ENCODE measurements around the gene LARP4B. TPM values are rescaled to one million over a fixed set of nuclear protein-coding genes. Genes with fewer than 3 reads are reported as not detected.

LARP4B gene
- total and polyA plus RNA-seq, 4 donors = 5.5 to 20.4 (median 12.1) TPM

GRCh38 chr10:777913-778479 is 153.5 kb downstream of the LARP4B start:
- Histone ChIP-seq H3K36me3 (ENCODE audit: control insufficient read depth in 4 of 4, insufficient read depth in 3 of 4, low read depth in 1 of 4, low read length in 3 of 4) (no peaks in the 10 kb centered on the region), H3K4me1 (ENCODE audit: control insufficient read depth in 4 of 4, insufficient read depth in 4 of 4, low read length in 3 of 4) (no peaks in the 10 kb centered on the region), H3K4me3 (ENCODE audit: low read depth in 1 of 3, low read length in 3 of 3) (no peak overlapping the region), H3K9ac (ENCODE audit: low read depth in 1 of 2, low read length in 2 of 2) (no peak overlapping the region), H3K27me3 (ENCODE audit: control insufficient read depth in 4 of 4, insufficient read depth in 4 of 4, low read length in 3 of 4) (no peaks in the 10 kb centered on the region), H3K27ac (ENCODE audit: low read depth in 1 of 2, low read length in 2 of 2) (no peak overlapping the region), H3K9me3 (ENCODE audit: control insufficient read depth in 4 of 4, low read length in 3 of 4) (no peaks in the 10 kb centered on the region)
- no peak for DNase-seq (ENCODE audit: low spot score)
- TF ChIP-seq FOXA1 (IDR thresholded peaks at IDR 0.05) = no peak
- TF ChIP-seq HNF4A (conservative IDR thresholded peaks at IDR 0.05) = no peak
- TF ChIP-seq MAX (IDR thresholded peaks at IDR 0.05) = no peak
- no peak for TF ChIP-seq EGR1 (IDR thresholded peaks at IDR 0.05; ENCODE audit: low read depth in 2 of 2)
- TF ChIP-seq NR2F2 (IDR thresholded peaks at IDR 0.05) = no peak
- no peak for TF ChIP-seq REST (IDR thresholded peaks at IDR 0.05)
- TF ChIP-seq ZBTB33 (IDR thresholded peaks at IDR 0.05) = no peak
- no peak for TF ChIP-seq YY1 (IDR thresholded peaks at IDR 0.05)
- no peak for TF ChIP-seq JUND (IDR thresholded peaks at IDR 0.05)
- TF ChIP-seq, protein P1, sequence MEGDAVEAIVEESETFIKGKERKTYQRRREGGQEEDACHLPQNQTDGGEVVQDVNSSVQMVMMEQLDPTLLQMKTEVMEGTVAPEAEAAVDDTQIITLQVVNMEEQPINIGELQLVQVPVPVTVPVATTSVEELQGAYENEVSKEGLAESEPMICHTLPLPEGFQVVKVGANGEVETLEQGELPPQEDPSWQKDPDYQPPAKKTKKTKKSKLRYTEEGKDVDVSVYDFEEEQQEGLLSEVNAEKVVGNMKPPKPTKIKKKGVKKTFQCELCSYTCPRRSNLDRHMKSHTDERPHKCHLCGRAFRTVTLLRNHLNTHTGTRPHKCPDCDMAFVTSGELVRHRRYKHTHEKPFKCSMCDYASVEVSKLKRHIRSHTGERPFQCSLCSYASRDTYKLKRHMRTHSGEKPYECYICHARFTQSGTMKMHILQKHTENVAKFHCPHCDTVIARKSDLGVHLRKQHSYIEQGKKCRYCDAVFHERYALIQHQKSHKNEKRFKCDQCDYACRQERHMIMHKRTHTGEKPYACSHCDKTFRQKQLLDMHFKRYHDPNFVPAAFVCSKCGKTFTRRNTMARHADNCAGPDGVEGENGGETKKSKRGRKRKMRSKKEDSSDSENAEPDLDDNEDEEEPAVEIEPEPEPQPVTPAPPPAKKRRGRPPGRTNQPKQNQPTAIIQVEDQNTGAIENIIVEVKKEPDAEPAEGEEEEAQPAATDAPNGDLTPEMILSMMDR (IDR thresholded peaks at IDR 0.05; ENCODE audit: low read depth, low read length, missing input control) = no peak
- TF ChIP-seq RAD21 (IDR thresholded peaks at IDR 0.05) = no peak
- TF ChIP-seq ATF3 (IDR thresholded peaks at IDR 0.05) = no peak
- no peak for TF ChIP-seq FOXA2 (IDR thresholded peaks at IDR 0.05)
- no peak for TF ChIP-seq TAF1 (conservative IDR thresholded peaks at IDR 0.05)
- TF ChIP-seq GABPA (IDR thresholded peaks at IDR 0.05 in 1 of 2, conservative IDR thresholded peaks at IDR 0.05 in 1 of 2) = no peak
- WGBS = 90% methylated on average over 16 of the region's 16 CpGs

DNA sequence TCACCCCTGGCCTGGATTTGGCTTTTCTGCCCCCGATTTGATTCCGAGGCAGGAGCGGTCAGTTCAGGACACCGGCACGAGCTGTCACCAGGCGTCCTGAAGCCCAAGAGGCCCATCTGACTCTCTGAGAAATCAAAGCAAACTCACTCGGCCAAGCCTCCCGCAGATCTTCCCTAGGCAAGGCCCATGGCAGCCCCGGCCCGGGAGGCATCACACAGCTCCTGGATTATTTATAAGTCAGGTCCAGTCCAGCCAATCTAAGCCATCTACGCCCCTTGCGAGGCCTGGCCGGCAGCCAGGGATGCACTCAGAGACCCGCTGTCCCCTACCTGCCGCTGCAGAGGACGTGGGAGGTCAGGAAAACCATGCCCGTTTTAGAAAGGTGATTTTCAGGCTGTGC is 154.7 kb downstream of the LARP4B start:
- Histone ChIP-seq H3K27me3 (ENCODE audit: control insufficient read depth in 4 of 4, insufficient read depth in 4 of 4, low read length in 3 of 4) (no peaks in the 10 kb centered on the region), H3K9me3 (ENCODE audit: control insufficient read depth in 4 of 4, low read length in 3 of 4) (no peaks in the 10 kb centered on the region), H3K9ac (ENCODE audit: low read depth in 1 of 2, low read length in 2 of 2) (no peak overlapping the region), H3K27ac (ENCODE audit: low read depth in 1 of 2, low read length in 2 of 2) (no peak overlapping the region), H3K36me3 (ENCODE audit: control insufficient read depth in 4 of 4, insufficient read depth in 3 of 4, low read depth in 1 of 4, low read length in 3 of 4) (no peaks in the 10 kb centered on the region), H3K4me1 (ENCODE audit: control insufficient read depth in 4 of 4, insufficient read depth in 4 of 4, low read length in 3 of 4) (no peaks in the 10 kb centered on the region), H3K4me3 (ENCODE audit: low read depth in 1 of 3, low read length in 3 of 3) (no peak overlapping the region)
- 87% methylated on average over 17 of the region's 17 CpGs for WGBS
- no peak for DNase-seq (ENCODE audit: low spot score)
- no peak for TF ChIP-seq RXRA (IDR thresholded peaks at IDR 0.05)
- no peak for TF ChIP-seq HNF4A (conservative IDR thresholded peaks at IDR 0.05)
- no peak for TF ChIP-seq ZBTB33 (IDR thresholded peaks at IDR 0.05)
